GM19240 (cell line): ENCODE measurements around the gene IDH2.

Experiments
- DNase-seq: peaks from one replicate; pipeline ENCODE4 v3.0.0; 2011; ENCODE audit warnings: low spot score; ENCODE audit not compliant: insufficient read length

Gene IDH2

DNA sequence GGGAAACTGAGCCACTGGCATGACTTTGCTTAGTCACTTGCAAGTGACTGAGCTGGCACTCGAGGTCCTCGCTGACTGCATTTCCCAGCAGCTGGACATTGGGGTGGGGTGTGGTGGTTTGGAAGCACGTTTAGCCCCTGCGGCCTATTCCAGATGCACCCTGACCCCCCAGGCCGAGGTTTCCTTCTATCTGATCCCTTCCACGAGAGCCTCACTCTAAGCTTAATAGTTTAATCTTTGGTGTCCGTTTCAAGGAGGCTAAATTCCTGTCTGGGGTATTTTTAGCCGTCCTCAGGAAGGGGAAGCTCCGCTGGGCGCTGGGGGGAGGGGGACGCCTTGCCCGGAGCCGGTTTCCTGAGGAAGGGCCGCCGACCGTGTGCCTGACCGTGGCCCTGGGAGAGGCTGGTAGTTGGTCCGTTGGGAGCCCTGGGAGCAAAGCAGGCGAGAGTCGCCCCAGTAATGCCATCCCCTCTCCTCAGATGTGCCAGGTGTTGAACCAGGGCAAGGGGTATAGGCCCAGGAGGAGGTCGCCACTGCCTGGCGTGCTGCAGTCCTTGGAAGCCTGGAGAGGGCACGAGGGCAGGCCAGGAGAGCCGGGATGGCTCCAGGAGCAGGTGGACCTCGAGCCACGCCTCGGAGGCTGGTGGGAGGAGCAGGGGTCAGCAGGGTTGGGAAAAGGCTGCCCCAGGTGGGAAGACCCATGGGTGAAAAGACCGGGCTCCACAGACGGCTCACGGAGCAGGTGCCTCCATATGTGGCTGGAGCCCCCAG, 37.2 kb downstream of the IDH2 start:
- DNase-seq, result no peak

DNA sequence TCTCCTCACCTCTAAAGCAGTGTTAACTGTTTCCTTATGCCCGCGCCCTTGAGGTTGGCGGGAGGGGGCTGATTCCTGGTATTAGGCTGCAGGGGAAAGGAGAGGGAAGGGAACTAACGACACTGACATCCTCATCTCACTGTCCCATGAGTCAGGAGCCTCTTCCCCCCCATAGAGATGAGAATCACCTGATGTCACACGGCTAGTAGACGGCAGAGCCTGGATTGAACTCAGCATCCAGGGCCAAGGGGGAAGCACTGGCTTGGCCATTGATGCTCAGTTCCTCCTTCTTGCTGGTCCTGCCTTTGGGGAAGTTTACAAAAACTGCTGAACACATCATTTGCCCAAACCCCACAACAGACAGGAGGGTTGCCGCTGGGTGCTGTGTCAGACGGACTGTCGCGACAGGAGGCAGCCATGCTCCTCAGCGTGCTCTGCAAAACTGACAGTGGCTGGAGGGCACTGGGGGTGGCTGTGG, 38.5 kb downstream of the IDH2 start:
- DNase-seq, result no peak

DNA sequence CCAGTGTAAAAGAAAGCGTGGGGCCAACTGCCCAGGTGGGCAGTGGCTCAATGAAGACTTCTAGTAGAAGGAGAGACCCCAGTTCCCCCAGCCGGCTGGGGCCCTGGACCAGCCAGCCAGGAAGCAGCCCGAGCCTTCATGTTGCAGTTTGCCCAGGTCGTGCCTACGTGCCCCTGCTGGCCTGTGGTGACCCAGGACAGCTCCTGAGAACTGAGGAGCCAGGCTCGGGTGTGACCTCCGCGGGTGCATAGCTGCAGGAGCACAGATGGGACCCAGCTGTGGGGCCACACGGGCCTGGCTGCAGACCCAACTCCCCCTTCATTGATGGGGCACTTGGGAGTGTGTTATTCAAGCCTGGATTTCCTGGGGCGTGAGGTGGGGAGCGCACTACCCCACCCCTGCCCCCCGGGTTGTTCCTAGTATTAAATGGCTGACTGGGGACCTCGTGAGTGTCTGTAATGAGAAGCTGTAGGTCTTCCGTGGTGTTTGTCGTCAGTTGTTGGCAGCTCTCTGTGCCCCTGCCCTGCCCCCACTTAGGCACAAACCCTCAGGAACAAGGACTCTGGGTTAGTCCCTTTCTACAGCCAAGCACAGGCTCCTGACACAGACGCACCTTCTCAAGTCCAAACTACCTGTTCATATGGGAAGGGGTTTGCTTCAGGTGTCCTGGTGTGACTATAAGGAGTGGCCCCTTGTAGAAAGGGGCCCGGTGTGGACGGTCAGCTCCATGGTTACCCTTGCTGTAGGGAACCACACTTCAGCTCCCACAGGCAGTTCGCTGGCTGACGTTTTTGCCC, 39.1 kb downstream of the IDH2 start:
- no peak for DNase-seq

DNA sequence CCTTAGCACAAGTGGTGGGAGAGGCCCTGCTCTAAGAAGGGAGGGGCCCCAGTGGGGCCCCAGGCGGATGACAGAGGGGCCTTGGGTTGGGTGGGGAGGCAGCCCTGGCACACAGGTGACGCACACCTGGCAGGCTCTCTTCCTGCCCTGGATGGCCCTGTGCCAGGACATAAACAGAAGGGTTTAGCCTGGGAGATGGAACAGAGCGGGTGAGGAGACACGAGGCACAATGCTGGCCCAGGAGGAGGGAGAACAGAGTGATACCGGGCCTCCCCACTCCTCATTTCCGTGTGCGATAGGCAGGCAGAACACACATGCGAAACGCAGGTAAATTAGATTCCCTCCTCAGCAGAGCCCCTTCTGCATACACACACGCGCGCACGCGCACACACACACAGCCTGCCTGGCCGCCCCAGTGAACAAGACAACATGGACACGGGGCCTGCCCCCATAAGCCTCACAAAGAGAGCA, 39.8 kb downstream of the IDH2 start:
- no peak for DNase-seq

DNA sequence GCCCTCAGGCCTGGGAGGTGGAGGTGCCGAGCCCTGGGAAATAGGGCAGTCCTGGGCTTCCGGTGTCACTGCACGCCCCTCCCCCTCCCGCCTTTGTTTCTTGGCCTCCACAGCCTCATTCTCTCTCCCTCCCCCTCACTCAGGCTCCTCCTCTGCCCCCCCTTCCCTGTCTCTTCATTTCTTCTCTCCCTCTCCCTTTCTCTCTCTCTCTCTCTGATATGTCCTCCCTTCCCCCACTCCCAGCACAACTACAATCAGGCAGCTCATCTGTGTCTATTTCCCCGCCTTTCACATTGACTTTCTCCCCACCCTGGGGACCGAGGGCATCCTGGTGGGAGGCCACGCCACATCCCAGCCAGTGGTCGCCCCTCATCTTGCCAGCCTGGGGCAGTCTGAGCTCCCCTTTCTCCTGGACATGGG, 40.2 kb downstream of the IDH2 start:
- no peak for DNase-seq

DNA sequence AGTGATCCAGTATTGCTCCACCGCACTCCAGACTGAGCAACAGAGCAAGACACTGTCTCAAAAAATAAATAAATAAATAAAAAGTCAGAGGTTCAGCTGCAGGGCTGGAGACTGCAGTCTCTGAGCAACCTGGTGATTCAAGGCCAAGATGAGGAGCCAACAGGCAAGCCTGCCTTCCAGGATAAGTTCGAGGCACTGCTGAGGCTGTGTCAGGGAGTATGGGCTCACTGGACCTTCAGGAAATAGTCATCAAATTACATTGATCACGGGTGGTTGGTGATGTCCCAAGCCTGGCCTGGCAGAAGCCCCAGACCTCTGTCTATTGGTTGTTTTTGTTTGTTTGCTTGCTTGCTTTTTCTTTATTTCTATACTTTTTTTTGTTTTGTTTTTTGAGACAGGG, 41.5 kb downstream of the IDH2 start:
- no peak for DNase-seq

DNA sequence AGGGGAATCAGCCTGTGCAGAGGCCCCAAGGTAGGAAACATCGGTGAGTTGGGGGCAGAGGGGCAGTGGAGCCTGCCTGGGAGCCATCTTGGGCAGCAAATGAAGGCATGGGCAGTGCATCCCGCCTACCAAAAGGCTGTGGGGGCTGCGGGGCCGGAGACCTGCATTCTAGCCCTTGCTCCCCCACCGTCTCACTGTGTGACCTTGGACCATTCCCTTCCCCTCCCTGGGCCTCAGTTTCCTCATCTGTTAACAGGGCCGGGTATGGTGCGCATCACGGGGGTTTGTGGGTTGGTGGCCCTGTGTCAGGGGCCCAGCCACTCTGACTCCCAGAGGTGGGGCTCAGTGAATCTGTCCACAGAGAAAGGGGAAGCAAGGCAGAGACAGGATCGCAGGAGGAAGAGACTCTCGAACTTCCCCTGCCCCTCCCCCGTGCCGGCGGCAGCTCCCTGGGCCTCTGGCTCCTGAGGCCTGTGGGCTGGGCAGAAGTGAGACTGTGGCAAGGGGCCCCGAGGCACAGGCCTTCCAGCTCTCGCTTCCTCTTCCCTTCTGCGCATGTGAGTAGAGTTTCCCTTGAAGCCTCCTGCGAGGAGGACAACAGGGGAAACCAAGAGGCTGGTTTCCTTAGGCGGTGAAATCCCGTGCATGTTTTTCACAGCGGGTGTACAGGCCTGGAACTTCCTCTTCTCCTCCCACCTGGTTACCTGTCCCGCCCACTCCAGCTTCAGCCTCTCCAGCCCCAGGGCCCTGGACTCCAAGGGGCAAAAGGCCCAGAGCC, 42.9 kb downstream of the IDH2 start:
- peak; percentile 84 for DNase-seq

DNA sequence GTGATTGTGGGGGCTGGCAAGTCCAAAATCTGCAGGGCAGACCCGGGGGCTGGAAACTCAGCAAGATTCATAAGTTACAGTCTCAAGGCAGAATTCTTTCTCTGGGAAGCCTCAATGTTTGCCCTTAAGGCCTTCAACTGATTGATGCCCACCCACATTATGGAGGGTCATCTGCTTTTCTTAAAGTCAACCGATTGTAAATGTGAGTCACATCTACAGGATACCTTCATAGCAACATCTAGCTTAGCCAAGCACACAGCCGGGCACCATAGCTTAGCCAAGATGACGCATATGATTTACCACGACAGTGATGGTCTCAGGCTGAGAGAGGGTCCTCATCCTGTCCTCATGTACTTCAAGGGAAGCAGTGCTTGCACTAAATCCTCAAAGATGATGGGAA, 43.5 kb downstream of the IDH2 start:
- no peak for DNase-seq

DNA sequence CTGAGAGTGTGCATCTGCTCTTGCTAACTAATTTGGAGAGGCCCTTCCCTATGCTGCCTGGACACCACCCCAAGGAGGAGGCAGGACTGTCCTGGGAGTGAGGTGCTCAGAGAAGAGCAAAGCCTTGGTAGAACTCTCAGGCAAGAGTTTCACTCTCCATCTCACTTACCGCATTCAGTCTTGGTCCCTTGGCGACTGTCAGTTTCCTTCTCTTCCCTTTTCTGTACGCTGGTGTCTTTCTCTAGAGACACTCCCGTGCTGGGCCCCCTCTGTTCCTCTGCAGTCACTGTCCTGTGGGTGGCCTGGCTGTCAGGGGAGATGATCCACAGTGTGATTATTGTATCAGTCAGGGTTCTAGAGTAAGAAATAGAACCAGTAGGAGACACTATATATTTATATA, 44.0 kb downstream of the IDH2 start:
- peak; percentile 45 for DNase-seq

DNA sequence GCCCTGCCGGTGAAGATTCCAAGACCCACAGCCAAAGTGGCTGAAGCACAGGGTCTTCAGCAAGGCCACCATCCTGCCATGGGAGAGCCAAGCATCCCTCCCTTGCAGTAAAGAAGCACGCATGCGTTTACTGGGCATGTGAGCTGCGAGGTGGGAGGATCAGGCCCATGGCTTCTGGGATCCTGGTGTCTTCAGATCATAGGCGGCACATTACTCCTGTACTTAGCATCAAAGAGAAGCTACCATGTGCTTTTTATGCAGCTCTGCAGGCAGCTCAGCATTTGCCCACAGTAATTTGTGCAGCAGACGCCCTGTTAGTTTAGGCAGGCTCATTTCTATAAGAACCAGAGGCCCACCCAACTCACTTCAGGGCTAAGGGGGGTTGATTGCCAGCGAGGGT, 45.7 kb downstream of the IDH2 start:
- no peak for DNase-seq

DNA sequence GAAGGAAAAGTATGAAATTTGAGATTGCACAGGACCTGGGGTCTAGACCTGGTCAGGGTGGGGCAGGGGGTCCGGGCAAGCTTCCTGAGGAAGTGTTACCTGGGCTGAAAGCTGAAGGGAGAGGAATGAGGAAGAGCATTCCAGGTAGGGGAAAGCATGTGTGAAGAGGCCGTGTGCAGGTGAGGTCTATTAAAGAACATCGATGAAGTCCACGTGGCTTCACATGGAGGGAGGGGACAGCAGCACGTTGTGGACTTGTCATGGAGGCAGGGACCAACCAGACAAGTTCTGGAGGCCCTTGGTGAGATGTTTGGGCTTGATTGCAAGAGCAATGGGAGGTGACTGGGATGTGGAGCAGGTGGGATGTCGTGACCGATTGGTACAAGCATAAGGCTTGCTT, 47.1 kb downstream of the IDH2 start:
- no peak for DNase-seq

DNA sequence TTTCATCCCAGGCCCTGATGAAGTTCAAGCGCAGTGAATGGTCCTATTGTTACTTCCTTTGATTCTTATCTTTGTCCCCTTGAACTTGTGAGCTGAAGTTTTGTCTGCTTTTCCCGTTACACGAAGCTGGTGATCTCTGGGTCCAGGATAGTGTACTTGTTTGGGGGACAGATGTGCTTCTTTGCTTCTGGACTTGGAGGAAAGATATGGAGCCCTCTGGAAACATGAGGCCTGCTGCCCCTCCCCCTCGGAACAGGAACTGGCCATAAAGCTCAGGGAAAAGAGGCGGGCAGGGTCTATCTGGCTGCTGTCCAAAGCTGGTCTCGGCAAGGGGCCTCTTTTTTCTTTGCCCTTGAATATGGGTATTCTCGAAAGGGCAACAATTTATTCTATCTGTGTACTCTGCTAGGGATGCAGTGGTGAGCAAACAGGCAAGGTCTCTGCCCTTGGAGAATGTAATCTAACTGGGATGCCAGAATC, 47.6 kb downstream of the IDH2 start:
- no peak for DNase-seq

DNA sequence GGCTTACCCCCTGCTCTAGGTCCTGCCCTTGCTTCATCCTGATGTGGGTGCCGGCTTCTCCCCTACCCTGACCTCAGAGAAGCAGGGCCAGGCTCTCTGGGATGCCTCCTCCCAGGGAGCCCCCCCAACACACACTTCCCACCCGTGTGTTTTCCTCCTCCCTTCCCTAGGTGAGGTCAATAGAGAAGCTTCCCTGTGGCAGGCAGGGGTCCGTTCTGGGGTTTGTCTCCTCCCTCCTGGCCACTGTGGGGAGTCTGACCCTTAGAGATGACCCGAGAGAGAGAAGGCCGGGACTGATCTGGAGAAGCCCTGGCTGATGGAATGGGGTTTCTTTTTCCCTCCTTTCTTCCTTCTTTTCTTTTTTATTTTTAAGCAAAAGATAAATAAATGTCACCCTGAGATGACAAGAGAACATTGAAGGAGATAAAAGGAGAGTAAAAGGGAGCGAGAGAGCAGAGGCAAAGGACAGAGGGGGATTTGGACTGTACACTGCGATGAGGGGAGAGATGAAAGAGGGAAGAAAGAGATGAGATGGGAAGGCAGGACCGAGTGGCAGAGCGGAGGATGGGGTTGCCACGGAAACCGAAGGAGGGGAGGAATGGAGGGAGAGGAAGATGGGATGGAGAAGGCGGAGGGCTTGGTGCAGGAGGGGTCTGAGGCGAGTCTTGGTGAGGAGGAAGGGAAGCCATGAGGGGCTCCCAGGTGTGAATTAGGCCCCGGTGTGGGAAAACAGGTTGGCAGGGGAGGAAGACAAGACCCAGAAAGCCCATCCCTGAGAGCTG, 48.4 kb downstream of the IDH2 start:
- DNase-seq, result no peak

DNA sequence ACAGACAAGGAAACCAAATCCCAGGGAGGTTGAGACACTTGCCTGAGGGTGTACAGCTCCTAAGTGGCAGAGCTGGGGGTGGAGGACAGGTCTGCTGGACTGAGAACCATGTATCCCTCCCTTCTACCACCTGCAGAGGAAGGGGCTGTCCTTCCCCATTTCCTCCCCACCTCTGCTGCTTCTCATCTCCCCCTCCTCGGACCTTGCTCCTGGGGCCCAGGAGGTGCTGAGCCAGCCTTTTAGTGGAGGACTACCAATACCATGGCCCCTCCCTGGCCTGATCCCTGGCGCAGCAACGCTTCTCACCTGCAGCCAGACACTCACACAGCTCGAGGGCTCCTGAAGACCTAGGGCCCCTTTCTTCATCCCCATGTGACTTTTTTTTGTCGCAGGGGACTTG, 50.4 kb downstream of the IDH2 start:
- no peak for DNase-seq

DNA sequence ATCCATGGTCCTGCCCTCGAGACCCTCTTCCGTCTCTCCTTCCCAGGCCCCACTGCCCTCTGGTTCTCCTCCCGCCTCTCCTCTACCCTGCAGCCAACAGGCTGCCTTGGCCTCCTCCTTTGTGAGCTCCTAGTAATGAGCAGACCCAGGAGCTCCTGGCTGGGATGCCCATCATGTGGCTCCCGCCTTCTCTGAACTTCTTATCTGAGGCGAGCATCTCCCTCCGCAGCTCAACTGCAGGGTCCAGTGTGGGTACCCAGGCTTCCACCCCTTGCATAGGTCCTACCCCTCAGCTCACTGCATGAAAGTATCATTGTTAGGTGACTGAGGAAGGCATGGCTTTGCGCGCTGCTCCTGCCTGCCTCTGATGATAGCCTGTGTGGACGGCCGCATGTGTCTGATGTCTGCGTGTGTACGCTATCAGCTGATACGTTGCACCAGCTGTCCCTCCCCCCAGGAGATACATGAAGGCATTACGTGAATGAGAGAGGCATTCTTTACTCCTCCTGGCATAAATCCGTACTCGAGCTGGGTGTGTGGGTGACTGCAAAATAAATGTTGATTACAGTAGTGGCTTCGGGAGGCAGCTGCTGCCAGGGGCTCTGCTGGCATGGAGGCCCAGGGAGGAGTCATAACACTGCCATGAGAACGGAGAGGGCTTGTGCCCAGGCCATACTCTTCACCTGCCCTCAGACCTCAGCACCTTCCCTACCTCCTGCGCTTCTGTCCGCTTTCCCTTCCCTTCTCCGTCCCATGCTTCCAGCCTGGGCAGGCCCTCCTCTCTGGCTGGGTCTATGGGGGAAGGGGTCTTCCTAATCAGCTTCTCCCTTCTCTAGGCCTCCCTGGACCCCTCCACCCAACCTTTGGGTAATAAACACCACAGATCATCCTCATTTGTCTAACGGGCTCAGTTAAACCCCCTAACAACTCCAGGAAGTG, 52.3 kb downstream of the IDH2 start:
- no peak for DNase-seq

DNA sequence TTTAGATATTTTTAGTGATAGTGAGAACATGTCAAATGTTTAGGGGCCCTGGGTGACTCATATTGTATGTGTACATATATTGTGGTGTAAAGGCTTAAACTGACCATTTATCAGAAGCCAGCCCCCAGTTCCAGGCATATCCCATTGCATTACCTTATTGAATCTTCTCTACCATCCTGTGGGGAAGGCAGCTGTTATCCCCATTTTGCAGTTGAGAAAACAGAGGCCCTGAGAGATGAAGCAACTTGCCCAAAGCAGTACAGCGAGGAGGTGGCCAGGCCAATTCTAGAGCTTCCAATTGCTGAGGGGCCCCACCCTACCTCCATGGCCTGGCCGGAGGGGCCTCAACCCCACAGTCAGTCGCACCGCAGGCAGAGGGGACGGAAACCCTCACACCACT, 53.2 kb downstream of the IDH2 start:
- DNase-seq, result no peak

DNA sequence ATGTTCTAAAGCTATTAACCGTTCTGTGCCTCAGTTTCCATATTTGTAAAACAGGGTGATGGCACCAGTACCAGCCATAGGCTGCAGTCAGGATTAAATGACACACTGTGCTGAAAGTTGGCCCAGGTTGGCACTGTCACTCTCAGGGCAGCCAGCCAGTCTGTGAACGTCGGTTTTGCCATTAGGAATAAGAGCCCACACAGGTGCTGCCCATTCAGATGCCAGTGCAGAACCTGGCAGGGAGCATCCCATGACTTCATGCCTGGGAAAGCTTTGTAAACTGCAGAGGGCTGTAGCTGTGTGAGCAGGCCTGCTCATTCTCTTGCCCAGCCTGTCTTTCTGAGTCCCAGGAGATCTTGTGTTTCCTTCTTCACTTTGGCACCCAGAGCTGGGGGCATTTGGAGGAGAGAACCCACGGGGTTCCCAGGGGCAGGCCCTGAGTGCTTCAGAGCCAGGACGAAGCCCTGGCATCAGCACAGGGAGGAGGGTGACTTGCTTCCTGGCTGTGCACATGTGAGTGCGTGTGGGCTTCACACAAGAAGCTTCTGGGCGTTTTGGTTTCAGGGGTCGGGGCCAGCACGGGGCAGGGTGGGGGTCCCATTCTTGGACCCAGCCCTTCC, 54.2 kb downstream of the IDH2 start:
- DNase-seq, result no peak

DNA sequence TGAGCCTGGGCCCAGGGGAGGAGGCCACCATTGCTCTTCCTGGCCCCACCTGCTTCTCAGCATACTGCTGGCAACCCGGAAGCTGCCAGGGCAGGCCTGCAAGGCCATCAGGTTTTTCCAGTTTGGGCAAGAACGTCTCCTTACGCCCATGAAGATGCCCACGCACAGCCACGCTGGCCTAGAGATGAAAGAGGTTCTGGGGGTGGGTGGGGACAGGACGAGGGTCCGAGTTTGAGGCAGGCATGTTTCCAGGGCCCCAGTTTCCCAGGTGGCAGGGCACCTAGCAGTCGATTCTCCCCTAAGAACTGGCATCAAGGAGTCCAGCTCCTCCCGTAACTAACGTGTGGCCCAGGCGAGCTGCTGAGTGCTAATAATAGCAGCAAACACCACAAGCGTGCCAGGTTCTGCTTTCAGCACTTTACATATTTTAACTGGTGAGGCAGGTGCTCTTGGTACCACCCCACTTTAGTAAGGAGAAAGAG, 55.3 kb downstream of the IDH2 start:
- DNase-seq, result peak; percentile 36

DNA sequence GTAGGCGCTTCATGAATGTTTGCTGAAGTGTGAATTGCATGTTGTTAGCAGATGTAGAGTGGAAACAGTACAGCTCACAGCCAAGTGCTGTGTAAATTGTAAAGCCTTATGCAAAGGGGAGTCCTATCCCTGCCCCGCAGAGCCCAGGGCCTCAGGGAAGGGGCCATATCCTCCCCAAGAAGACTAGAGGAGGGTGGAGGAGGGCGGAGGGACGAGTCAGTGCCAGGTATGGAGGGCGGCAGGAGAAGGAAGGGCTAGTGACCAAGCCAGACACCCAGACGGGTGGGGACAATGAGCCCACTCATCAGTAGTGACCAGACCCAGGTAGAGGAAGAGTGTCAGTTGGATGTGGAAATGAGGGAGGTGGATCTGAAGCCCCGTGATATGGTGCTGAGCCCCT, 56.0 kb downstream of the IDH2 start:
- DNase-seq, result no peak
